A375 (cell line): Measurements from ENCODE around the gene OLFML2B. TPM values are rescaled to one million over a fixed set of nuclear protein-coding genes. Genes with fewer than 3 reads are reported as not detected.

Experiments
- total RNA-seq: library from RNA; depleted of rRNA; stranded (reverse); fragments of >200 nt; shearing (Covaris generic); gene quantifications from 2 replicates; pipeline ENCODE4 v1.2.3, GENCODE V29; 2014; rRNA removed

The OLFML2B gene
- total RNA-seq: 0.16 and 0.34 TPM in 2 replicates

DNA sequence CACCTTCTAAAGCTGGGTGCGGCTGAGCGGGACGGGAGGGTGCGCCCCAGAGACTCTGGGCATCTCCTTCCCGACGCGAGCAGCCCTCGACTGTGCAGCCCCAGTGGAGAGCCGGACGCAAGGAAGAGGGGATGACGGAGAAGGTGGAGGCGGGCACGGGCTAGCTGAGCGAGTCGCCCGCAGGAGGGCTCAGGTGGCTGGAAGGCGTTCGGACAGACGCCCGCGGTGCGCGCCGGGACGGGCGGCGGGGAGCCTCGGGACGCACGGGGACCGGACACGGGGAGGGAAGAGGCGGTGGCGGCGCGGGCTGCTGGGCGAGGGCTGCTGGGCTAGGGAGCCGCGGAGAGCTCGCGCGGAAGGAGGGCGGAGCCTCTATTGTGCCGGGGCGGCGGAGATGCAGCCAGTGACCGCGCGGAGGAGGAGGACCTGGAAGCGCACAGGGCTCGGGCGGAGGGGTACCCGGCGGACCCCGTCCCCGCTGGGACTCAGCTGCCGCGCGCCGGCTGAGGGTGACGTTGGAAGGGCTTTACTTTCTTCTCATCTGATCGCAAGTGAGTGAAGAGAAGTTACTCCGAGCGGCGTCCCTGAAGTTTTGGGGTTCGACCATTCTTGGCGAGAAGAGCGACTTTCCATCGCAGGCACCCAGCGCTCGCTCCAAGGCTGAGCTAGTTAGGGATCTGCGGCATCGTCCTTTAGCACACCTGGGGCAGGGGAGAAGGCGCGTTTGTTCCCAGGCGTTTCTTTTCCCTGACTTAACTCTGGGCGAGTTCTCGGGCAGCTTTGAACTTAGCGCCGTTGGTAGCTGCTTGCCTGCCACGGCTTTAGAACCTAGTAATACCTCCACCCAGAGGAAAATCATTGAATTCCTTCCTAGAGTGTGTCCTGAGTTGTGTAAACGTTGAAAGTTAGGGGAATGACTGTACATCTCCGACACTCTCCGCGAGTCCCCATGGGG, at the start of gene OLFML2B:
OLFML2B (minus strand) TSS at position 323 of the 955 bp plus-strand sequence. CDS start 439 bp downstream, outside the sequence.

DNA sequence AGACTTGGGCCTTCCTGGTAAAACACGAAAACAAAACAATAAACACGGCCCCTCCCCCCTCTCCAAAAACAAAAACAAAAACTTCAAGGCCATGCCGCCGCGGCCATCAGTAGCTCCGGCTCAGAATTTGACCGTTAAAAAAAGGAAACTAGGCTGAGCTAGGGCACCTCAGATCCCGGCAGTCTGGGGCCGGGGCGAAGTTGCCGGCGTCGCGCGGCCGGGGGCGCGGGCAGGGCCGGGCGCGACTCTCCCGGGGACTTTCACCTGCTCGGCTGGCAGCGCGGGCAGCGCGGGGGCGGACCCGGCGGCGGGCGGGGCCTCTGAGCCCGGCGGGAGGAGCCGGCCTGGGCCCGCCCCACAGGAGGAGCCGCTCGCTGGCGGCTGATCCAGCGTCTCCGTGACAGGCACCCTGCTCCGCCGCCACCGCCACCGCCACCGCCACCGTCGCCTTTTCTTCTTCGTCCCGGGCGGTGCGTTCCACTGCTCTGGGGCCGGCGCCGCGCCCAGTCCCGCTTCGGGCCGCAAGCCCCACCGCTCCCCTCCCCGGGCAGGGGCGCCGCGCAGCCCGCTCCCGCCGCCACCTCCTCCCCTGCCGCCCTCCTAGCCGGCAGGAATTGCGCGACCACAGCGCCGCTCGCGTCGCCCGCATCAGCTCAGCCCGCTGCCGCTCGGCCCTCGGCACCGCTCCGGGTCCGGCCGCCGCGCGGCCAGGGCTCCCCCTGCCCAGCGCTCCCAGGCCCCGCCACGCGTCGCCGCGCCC, 45.8 kb upstream of the OLFML2B start, which contains the start of gene NOS1AP:
NOS1AP (plus strand) TSS at position 358 of the 760 bp plus-strand sequence. CDS start 487 bp downstream, outside the sequence.

Other genes starting within 250 kb of the OLFML2B start
- 4.1 and 4.5 TPM in 2 replicates for gene NOS1AP, start 45.8 kb upstream of the OLFML2B start, total RNA-seq